IgD-negative memory B cell (primary cell): ENCODE results near the gene MREG. TPM values are rescaled to one million over a fixed set of nuclear protein-coding genes. Genes with fewer than 3 reads are reported as not detected.
"Not testable (repeated sequence)": the region's sequence is repeated elsewhere in the genome, so short reads cannot be mapped to it uniquely, and the experiment has no call there.

ENCODE experiments used
- H3K27ac Mint-ChIP-seq, 3 donors: one replicate each; pipeline ENCODE4 v1.8.0; 2020 to 2022; ENCODE audit warnings: mild to moderate bottlenecking in 3 of 3, mixed read lengths in 3 of 3, moderate library complexity in 1 of 3
- H3K27me3 Mint-ChIP-seq: one replicate; pipeline ENCODE4 v1.8.0; 2021; ENCODE audit warnings: mixed read lengths
- H3K36me3 Mint-ChIP-seq: one replicate; pipeline ENCODE4 v1.8.0; 2020; ENCODE audit warnings: mild to moderate bottlenecking, mixed read lengths
- H3K4me1 Mint-ChIP-seq, 3 donors: one replicate each; pipeline ENCODE4 v1.8.0; 2020 to 2022; ENCODE audit warnings: mixed read lengths in 3 of 3, mild to moderate bottlenecking in 1 of 3
- H3K4me3 Mint-ChIP-seq, 4 donors: one replicate each; pipeline ENCODE4 v1.8.0; 2020 to 2022; ENCODE audit warnings: mild to moderate bottlenecking in 4 of 4, mixed read lengths in 4 of 4, moderate library complexity in 3 of 4
- H3K9me3 Mint-ChIP-seq, 3 donors: one replicate each; pipeline ENCODE4 v1.8.0; 2020 to 2021; ENCODE audit warnings: mixed read lengths in 3 of 3, mild to moderate bottlenecking in 1 of 3
- polyA plus RNA-seq: library from polyadenylated mRNA; unstranded; fragments of 300-500 nt; fragmentation: Illumina TruSeq; gene quantifications from one replicate; pipeline ENCODE4 v1.2.3, GENCODE V29; 2021

Gene MREG
- polyA plus RNA-seq, 1 donor from 2014 or later, result 2.4 TPM

DNA sequence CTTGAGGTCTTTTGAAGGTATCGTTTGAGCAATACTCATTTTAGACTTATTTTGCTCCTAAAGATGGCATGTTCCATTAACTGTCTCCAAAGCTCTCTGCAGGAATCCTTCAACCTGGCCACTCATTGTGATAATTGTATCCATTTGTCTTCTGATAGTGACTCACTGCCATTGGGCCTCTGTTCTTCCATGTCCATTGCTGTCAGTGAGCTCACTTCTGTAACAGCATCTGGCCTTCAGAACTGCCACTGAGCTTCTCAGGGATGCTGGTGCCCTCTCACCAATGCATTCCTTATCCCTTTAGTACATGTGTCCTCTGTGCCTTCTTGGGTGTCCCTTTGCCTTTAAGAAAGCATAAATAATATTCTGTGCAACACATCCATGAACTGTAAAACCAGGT, 71.6 kb downstream of the MREG start:
- H3K27me3 Mint-ChIP-seq, result no peaks in the 10 kb centered on the region
- H3K4me1 Mint-ChIP-seq, result no peaks in the 10 kb centered on the region
- H3K4me3 Mint-ChIP-seq, result no peak overlapping the region
- H3K36me3 Mint-ChIP-seq, result peaks cover 24% of the 10 kb centered on the region
- no peak overlapping the region for H3K27ac Mint-ChIP-seq
- H3K9me3 Mint-ChIP-seq, result no peaks in the 10 kb centered on the region

DNA sequence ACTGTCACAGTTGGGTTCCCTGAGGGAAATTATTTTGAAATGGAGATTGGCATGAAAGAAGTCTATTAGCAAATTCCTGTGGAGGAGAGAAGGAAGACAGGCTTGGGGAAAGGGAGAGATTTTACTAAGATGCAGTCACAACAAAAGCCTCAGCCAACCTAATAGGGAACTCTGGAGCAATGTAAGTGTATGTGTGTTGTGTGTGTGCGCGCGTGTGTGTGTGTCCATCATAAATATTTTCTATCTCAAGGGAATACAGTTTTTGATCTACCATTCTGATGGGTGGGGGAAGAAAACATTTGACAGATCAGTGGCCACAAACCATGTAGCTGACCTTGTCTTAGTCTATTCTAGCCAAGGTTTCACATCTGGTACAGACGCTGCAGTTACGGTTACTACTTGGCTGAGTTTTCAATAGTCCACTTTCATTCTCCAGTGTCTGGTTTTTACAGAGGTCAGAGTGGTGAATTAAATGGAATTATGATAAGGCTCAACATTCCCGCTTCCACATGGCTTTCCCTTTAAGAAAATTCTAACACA, 72.6 kb downstream of the MREG start:
- Mint-ChIP-seq H3K36me3 (peaks cover 19% of the 10 kb centered on the region), H3K27me3 (no peaks in the 10 kb centered on the region), H3K27ac (no peak overlapping the region), H3K4me1 (no peaks in the 10 kb centered on the region), H3K4me3 (no peak overlapping the region), H3K9me3 (no peaks in the 10 kb centered on the region)

DNA sequence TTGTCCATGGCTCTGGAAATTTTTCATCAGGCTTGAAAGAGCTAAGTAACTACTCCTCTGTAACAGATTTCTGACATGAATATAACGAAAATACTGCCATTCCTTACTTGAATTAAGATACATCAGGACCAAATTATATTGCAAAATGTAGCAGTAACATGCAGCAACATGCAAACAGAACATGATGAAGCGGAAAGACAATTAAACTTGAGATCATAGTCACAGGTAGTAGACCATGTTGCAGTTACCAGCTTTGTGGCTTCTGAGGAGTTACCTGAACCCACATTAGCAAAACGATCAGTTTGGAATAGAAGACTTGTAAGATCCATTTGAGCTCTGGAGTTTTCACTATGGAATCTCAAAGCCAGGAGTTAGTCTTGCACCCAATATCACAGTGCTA, 76.2 kb downstream of the MREG start:
- H3K4me3 Mint-ChIP-seq, result no peak overlapping the region
- H3K4me1 Mint-ChIP-seq, result no peaks in the 10 kb centered on the region
- H3K27ac Mint-ChIP-seq, result no peak overlapping the region
- H3K36me3 Mint-ChIP-seq, result peaks cover 9% of the 10 kb centered on the region
- H3K9me3 Mint-ChIP-seq, result no peaks in the 10 kb centered on the region
- H3K27me3 Mint-ChIP-seq, result no peaks in the 10 kb centered on the region

GRCh38 chr2:215933151-215933550, 80.2 kb downstream of the MREG start:
- Mint-ChIP-seq H3K27ac (no peak overlapping the region), H3K36me3 (peaks cover 2% of the 10 kb centered on the region), H3K4me1 (no peaks in the 10 kb centered on the region), H3K9me3 (no peaks in the 10 kb centered on the region), H3K4me3 (no peak overlapping the region), H3K27me3 (peaks cover under 1% of the 10 kb centered on the region)

DNA sequence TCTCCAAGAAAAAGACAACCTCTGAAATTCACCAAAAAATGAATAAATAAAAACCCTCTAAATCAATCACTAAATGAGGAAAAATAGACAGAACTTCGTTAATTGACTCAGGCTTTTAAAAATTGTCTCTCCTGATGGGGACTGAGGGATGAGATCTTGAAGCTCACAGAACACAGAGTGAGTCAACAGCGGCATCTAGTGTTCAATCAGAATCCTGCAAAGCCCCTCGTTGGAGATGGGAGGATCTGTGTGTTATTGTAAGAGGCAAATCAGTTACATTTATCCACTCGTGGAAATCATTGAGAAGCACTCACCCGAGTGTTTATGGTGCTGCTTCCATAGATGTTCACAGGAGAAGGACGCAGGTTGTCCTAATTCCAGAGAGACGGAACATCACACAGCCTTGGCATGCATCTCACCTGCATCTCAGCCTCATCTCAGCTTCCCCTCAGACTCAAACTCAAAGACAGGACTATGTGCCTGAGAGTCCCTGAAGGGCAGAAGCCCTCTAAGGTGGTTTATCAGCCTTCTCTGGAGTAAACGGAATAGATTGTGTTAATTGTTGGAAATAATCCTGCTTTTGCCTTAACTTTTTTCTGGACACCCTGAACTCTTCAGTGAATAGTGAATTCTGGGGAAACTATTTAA, 82.0 kb downstream of the MREG start:
- Mint-ChIP-seq H3K9me3 (no peaks in the 10 kb centered on the region), H3K27me3 (peaks cover 1% of the 10 kb centered on the region), H3K27ac (no peak overlapping the region), H3K36me3 (no peaks in the 10 kb centered on the region), H3K4me3 (no peak overlapping the region), H3K4me1 (no peaks in the 10 kb centered on the region)

GRCh38 chr2:215930505-215931253, 82.7 kb downstream of the MREG start:
- no peaks in the 10 kb centered on the region for H3K36me3 Mint-ChIP-seq
- no peak overlapping the region for H3K27ac Mint-ChIP-seq
- H3K4me1 Mint-ChIP-seq, result no peaks in the 10 kb centered on the region
- no peak overlapping the region for H3K4me3 Mint-ChIP-seq
- H3K27me3 Mint-ChIP-seq, result peaks cover 3% of the 10 kb centered on the region
- H3K9me3 Mint-ChIP-seq, result no peaks in the 10 kb centered on the region

DNA sequence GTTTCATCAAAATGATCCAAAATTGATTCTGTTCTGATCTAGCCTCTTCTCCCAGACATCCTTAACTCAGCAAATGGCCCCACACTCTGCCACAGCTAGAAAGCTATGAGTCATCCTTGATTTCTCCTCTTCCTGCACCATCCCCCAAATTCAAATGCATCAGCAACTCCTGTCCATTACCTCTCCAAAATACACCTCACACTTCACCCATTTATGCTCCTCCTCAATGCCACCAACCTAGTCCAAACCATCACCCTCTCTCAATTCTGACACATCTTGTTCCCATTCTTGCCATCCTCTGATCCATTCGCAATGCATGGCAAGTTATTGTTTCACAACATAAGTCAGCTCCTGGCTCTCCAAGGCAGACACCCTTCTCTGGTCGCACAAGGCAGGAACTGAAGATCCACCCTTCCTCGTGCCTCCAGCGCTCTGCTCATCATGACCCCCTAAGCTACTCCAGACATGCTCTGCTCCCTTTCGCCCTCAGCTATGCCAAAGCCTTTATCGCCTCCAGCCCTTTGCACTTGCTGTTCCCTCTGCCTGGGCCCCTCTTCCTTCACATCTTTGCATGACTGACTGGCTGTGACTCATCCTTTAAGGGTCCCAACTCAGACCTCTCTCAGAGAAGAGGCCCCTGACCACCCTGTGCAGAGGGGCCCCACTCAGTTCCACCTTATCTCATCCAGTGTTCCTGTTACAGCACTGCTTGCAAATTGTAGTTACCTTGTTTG, 83.6 kb downstream of the MREG start:
- Mint-ChIP-seq H3K4me3 (no peak overlapping the region), H3K27me3 (peaks cover 3% of the 10 kb centered on the region), H3K4me1 (no peaks in the 10 kb centered on the region), H3K27ac (peak overlapping the region in 1 of 3 donors; percentile 2), H3K36me3 (no peaks in the 10 kb centered on the region), H3K9me3 (no peaks in the 10 kb centered on the region)

- H3K4me3 Mint-ChIP-seq, result no peak overlapping the region
- no peaks in the 10 kb centered on the region for H3K4me1 Mint-ChIP-seq
- H3K27me3 Mint-ChIP-seq, result peaks cover 6% of the 10 kb centered on the region
- H3K9me3 Mint-ChIP-seq, result no peaks in the 10 kb centered on the region
- no peak overlapping the region for H3K27ac Mint-ChIP-seq
- no peaks in the 10 kb centered on the region for H3K36me3 Mint-ChIP-seq
These were observed 85.3 kb downstream of the MREG start for GRCh38 chr2:215928086-215928485.

DNA sequence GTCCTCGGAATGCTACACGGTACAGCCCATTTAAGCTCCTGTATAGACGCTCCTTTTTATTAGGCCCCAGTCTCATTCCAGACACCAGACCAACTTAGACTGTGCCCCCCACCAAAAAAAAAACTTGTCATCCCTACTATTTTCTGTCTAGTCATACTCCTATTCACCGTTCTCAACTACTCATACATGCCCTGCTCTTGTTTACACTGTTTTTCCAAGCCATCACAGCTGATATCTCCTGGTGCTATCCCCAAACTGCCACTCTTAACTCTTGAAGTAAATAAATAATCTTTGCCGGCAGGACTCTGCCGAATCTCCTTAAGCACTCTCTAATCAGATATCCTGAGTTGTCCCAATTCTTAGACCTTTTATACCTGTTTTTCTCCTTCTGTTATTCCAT, 86.4 kb downstream of the MREG start:
- H3K27me3 Mint-ChIP-seq, H3K4me1 Mint-ChIP-seq, H3K4me3 Mint-ChIP-seq, H3K36me3 Mint-ChIP-seq, H3K27ac Mint-ChIP-seq, H3K9me3 Mint-ChIP-seq: not testable (repeated sequence)

GRCh38 chr2:215921895-215922294, 91.5 kb downstream of the MREG start:
- Mint-ChIP-seq H3K4me1 (peaks cover 0 to 3% (median 1%) of the 10 kb centered on the region in 3 donors), H3K9me3 (no peaks in the 10 kb centered on the region), H3K27ac (no peak overlapping the region), H3K4me3 (no peak overlapping the region), H3K27me3 (peaks cover 8% of the 10 kb centered on the region), H3K36me3 (no peaks in the 10 kb centered on the region)

GRCh38 chr2:215920244-215921100, 92.9 kb downstream of the MREG start:
- peaks cover 0 to 3% (median 2%) of the 10 kb centered on the region in 3 donors for H3K4me1 Mint-ChIP-seq
- no peak overlapping the region for H3K4me3 Mint-ChIP-seq
- peaks cover 6% of the 10 kb centered on the region for H3K27me3 Mint-ChIP-seq
- H3K27ac Mint-ChIP-seq, result no peak overlapping the region
- H3K36me3 Mint-ChIP-seq, result no peaks in the 10 kb centered on the region
- H3K9me3 Mint-ChIP-seq, result no peaks in the 10 kb centered on the region

GRCh38 chr2:215919624-215920243, 93.6 kb downstream of the MREG start:
- no peaks in the 10 kb centered on the region for H3K9me3 Mint-ChIP-seq
- no peak overlapping the region for H3K4me3 Mint-ChIP-seq
- H3K4me1 Mint-ChIP-seq, result peaks cover 0 to 4% (median 3%) of the 10 kb centered on the region in 3 donors
- H3K36me3 Mint-ChIP-seq, result no peaks in the 10 kb centered on the region
- peaks cover 6% of the 10 kb centered on the region for H3K27me3 Mint-ChIP-seq
- no peak overlapping the region for H3K27ac Mint-ChIP-seq

GRCh38 chr2:215918901-215919599, 94.3 kb downstream of the MREG start:
- Mint-ChIP-seq H3K4me3 (no peak overlapping the region), H3K27ac (no peak overlapping the region), H3K36me3 (no peaks in the 10 kb centered on the region), H3K4me1 (peaks cover 3 to 8% (median 4%) of the 10 kb centered on the region in 3 donors), H3K9me3 (no peaks in the 10 kb centered on the region), H3K27me3 (peaks cover 6% of the 10 kb centered on the region)
